ENCODE results near the gene KCNMA1.

DNA sequence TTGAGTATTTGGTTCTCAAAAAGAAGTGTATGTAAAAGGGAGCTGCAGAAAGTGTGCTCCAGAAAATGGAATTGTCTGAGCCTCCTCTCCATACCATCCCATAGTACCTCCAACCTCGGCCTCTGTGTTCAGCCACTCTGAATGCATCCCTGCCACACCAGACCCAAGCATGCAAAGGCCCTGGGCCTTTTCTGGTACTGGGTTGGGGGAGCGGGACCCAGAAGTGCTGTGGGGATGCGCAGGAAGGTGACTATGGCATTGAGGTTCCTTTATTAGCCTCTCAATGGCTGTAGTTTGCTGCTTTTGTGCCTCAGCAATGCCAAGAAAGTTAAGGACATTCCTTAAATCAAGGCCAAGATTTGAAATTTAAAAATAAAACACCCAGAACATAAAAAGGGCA, 2.1 kb upstream of the KCNMA1 start:
- TF ChIP-seq JUND (IDR thresholded peaks at IDR 0.05; ENCODE audit: low read depth, low read length) = no peak
- TF ChIP-seq BRCA1 (IDR thresholded peaks at IDR 0.05; ENCODE audit: low read depth, low read length) = no peak
